Esophagus muscularis mucosa (tissue), 4 donors: ENCODE measurements around the gene C16orf95. TPM values are rescaled to one million over a fixed set of nuclear protein-coding genes. Genes with fewer than 3 reads are reported as not detected.

Source experiments
- DNase-seq: peaks from one replicate; pipeline ENCODE4 v3.0.0-alpha.2; 2017; ENCODE audit errors: extremely low spot score
- H3K27ac ChIP-seq, 4 donors: fragments of 200-600 bp; sonication (generic); replicated peaks in 1 of 4; 1 replicate in 3 of 4; 2 replicates in 1 of 4; pipeline ENCODE4 v1.5.1; 2016 to 2019; ENCODE audit warnings: mild to moderate bottlenecking in 1 of 4
- H3K27me3 ChIP-seq, 4 donors: fragments of 200-600 bp; sonication (generic); one replicate each; pipeline versions ENCODE4 v1.5.1 to v1.6.0; 2016 to 2019
- H3K36me3 ChIP-seq, 4 donors: fragments of 200-600 bp; sonication (generic); one replicate each; pipeline ENCODE4 v1.5.1; 2016 to 2019
- H3K4me1 ChIP-seq, 4 donors: fragments of 200-600 bp; sonication (generic); one replicate each; pipeline ENCODE4 v1.5.1; 2016 to 2019
- H3K4me3 ChIP-seq, 4 donors: fragments of 200-600 bp; sonication (generic); 1 replicate in 2 of 4; 2 replicates in 2 of 4; pipeline ENCODE4 v1.5.1; 2016 to 2019; ENCODE audit warnings: mild to moderate bottlenecking in 4 of 4, moderate library complexity in 1 of 4
- H3K9me3 ChIP-seq, 4 donors: fragments of 200-600 bp; sonication (generic); 1 replicate in 3 of 4; 2 replicates in 1 of 4; pipeline ENCODE4 v1.5.1; 2016 to 2019
- EP300 ChIP-seq: sonication (generic); formaldehyde crosslinking; IDR thresholded peaks from one replicate; pipeline ENCODE4 v1.6.1; 2017; ENCODE audit warnings: antibody characterized with exemption
- POLR2A ChIP-seq: fragments of 450-650 bp; IDR thresholded peaks from one replicate; pipeline ENCODE4 v1.6.1; 2017; ENCODE audit warnings: antibody characterized with exemption, moderate library complexity, mild to moderate bottlenecking, low read depth
- POLR2AphosphoS5 ChIP-seq, 2 donors: sonication (generic); formaldehyde crosslinking; IDR thresholded peaks; one replicate each; pipeline ENCODE4 v1.6.1; 2017; ENCODE audit warnings: antibody characterized with exemption in 2 of 2
- WGBS: methylation state at CpG from one replicate; pipeline ENCODE4 v1.1.5; 2018; 5-methylcytosine and 5-hydroxymethylcytosine counted together
- intact Hi-C: fragments of 100-400 bp; cut with DNase I; formaldehyde crosslinking; loops from one replicate; pipeline ENCODE4 v1.15.1; 2023
- total RNA-seq, 4 donors: library from RNA; depleted of rRNA; stranded (reverse); fragments of >200 nt; gene quantifications; one replicate each; pipeline versions ENCODE4 v1.1.0 to v1.2.1, GENCODE V29; 2016
- TF ChIP-seq, protein P1 (sequence below), 3 experiments: fragments of 200-600 bp in 2 of 3; fragments of 450-650 bp in 1 of 3; sonication (generic) in 2 of 3; IDR thresholded peaks; one replicate each; pipeline ENCODE4 v1.5.1; 2017 to 2019; ENCODE audit warnings: antibody characterized with exemption in 3 of 3, mild to moderate bottlenecking in 2 of 3, moderate library complexity in 1 of 3

Gene C16orf95
- total RNA-seq, 4 donors from 2014 or later: 0.50 to 3.2 (median 1.8) TPM

DNA sequence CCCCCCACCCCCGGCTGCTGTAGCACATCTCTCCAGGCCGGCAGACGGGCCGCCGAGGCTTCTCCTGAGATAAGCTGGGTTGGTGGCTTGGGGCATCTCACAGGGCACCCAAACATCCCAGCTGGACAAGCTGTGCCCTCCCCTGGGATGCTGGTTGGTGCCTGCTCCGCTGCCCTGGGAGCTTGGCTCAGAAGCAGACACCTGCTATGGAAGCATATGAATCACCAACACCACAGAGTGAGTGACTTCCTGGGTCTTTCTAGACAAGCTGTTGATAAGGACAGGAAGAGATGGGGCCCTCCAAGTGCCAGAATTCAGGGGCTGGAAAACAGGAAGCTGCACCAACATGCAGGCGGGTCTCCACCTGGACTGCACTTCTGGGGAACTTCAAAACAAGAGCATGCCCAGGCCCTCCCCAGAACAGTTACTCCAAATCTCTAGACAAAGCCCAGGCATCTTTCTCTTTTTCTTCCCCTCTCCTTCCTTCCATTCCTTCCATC is 13.7 kb downstream of the C16orf95 start:
- WGBS: 83% methylated on average over 2 of the region's 7 CpGs
- Histone ChIP-seq H3K27me3 (no peaks in the 10 kb centered on the region), H3K4me1 (no peaks in the 10 kb centered on the region), H3K36me3 (no peaks in the 10 kb centered on the region), H3K9me3 (peaks cover 0 to 5% (median 2%) of the 10 kb centered on the region in 4 donors), H3K27ac (no peak overlapping the region), H3K4me3 (no peak overlapping the region)
- intact Hi-C loops: no loop called here
- TF ChIP-seq POLR2AphosphoS5 (IDR thresholded peaks at IDR 0.05) (no peak), POLR2A (no peak)
- TF ChIP-seq, protein P1, sequence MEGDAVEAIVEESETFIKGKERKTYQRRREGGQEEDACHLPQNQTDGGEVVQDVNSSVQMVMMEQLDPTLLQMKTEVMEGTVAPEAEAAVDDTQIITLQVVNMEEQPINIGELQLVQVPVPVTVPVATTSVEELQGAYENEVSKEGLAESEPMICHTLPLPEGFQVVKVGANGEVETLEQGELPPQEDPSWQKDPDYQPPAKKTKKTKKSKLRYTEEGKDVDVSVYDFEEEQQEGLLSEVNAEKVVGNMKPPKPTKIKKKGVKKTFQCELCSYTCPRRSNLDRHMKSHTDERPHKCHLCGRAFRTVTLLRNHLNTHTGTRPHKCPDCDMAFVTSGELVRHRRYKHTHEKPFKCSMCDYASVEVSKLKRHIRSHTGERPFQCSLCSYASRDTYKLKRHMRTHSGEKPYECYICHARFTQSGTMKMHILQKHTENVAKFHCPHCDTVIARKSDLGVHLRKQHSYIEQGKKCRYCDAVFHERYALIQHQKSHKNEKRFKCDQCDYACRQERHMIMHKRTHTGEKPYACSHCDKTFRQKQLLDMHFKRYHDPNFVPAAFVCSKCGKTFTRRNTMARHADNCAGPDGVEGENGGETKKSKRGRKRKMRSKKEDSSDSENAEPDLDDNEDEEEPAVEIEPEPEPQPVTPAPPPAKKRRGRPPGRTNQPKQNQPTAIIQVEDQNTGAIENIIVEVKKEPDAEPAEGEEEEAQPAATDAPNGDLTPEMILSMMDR (IDR thresholded peaks at IDR 0.05): no peak
- DNase-seq: no peak

DNA sequence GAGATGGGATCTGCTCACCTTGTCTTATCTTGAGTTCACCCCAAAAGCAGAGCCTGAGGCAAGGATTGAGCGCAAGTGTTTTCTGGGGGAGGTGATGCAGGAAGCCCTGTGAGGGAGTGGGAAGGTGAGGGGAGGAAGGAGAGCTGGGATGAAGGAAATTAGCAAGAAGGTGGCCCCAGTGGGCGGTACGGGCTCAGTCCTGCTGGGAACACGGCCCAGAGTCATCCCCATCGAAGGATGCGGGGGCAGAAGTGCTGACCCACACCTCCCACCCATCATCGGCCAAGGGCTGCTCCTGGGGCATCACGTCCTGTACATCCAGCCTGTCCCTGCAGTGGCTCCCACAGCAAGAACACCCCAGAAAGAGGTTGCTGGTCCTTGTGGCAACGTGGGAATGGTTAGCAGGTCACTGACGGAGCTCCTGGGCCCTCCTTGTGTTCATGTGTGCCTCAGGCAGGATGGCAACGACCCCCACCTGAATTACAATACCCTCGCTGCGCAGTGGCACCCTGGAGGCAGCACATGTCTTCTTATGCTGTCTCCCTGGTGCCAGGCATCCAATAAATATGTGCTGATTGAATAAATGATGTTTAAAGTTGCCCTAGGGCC is 18.2 kb downstream of the C16orf95 start:
- WGBS: 73% methylated on average over 6 of the region's 13 CpGs
- Histone ChIP-seq H3K27ac (no peak overlapping the region), H3K9me3 (no peaks in the 10 kb centered on the region), H3K27me3 (no peaks in the 10 kb centered on the region), H3K36me3 (no peaks in the 10 kb centered on the region), H3K4me3 (no peak overlapping the region), H3K4me1 (peaks cover 0 to 5% (median 0%) of the 10 kb centered on the region in 4 donors)
- TF ChIP-seq POLR2AphosphoS5 (IDR thresholded peaks at IDR 0.05): no peak
- no peak for TF ChIP-seq EP300
- TF ChIP-seq, protein P1 (IDR thresholded peaks at IDR 0.05): no peak
- TF ChIP-seq POLR2A: no peak
- intact Hi-C loops: no loop called here
- DNase-seq: no peak

DNA sequence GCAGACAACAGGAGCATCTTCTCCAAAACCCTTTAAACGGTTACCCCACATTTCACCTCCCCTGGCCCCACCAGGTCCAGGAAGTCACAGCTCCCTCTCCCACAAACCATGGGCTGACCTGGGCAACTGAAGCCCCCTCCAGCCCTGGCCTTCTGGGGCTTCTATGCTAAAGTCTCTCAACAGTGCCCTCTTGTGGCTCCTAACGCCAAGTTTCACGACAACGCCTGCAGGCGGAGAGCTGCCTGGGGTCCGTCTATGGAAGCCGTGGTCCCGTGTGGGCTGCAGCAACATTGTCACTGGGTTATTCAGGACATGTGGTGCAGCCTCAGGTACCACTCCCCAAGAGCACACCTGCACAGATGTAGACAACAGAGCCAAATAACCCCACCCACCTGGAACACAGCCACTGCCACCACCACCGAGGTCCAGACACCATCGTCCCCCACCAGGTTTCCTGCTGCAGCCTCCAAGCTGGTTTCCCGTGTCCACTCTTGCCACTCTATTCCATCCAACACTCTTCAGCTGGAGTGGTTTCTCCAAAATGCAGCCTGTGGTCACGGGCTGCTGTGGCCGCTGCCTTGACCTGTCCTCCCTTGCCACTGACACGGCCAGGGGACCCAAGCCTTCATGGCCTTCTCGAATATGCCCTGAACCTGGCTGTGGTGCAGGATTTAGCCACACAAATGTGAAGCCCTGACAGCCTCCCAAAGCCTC is 19.1 kb downstream of the C16orf95 start:
- no peaks in the 10 kb centered on the region for H3K9me3 ChIP-seq
- intact Hi-C loops: no loop called here
- no peak overlapping the region for H3K27ac ChIP-seq
- 48% methylated on average over 15 of the region's 15 CpGs for WGBS
- TF ChIP-seq, protein P1 (IDR thresholded peaks at IDR 0.05): peak; percentile 31 to 59 (median 38)
- TF ChIP-seq POLR2A (no peak), EP300 (no peak)
- no peak overlapping the region for H3K4me3 ChIP-seq
- H3K4me1 ChIP-seq: peaks cover 0 to 5% (median 0%) of the 10 kb centered on the region in 4 donors
- no peaks in the 10 kb centered on the region for H3K27me3 ChIP-seq
- no peaks in the 10 kb centered on the region for H3K36me3 ChIP-seq
- no peak for DNase-seq

DNA sequence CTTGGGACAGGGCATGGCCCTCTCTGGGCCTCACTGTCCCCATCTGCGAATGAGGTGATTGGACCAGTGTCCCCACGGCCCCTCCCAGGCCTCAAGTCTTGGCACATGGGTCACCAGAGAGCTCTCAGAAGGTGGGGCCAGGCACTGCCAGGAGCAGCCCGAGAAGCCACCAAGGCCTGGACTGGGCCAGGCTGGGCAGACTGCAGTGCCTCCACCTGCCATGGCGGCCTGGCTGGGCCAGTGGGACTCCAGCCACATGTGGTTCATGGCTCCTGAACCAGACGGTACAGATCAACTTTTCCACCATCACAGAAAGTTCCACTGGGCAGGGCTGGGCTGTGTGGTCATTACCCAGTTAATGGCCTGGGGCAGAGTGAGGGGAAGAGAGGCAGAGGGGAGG is 19.8 kb downstream of the C16orf95 start:
- TF ChIP-seq EP300: no peak
- no peak for TF ChIP-seq POLR2A
- TF ChIP-seq, protein P1 (IDR thresholded peaks at IDR 0.05): no peak
- TF ChIP-seq POLR2AphosphoS5 (IDR thresholded peaks at IDR 0.05): no peak
- Histone ChIP-seq H3K9me3 (no peaks in the 10 kb centered on the region), H3K27ac (no peak overlapping the region), H3K36me3 (no peaks in the 10 kb centered on the region), H3K27me3 (no peaks in the 10 kb centered on the region), H3K4me3 (no peak overlapping the region), H3K4me1 (peaks cover 0 to 5% (median 0%) of the 10 kb centered on the region in 4 donors)
- 95% methylated on average over 2 of the region's 5 CpGs for WGBS
- intact Hi-C loops: no loop called here
- DNase-seq: no peak
